Neuronal stem cell (in vitro differentiated cells): Measurements from ENCODE around the gene PCNX2.

Experiments used
- DNase-seq: peaks from one replicate; pipeline ENCODE4 v3.0.0-alpha.2; 2013; ENCODE audit warnings: low spot score
- H2AFZ ChIP-seq: one replicate; pipeline ENCODE4 v1.6.1; 2013; ENCODE audit warnings: mild to moderate bottlenecking, low read length, inconsistent platforms
- H2AK5ac ChIP-seq: 2 replicates; pipeline ENCODE4 v1.6.1; 2013; ENCODE audit warnings: low read depth, mild to moderate bottlenecking, inconsistent platforms, low read length, moderate library complexity, mixed read lengths
- H2BK120ac ChIP-seq: 2 replicates; pipeline ENCODE4 v1.6.1; 2013; ENCODE audit warnings: low read depth, mild to moderate bottlenecking, inconsistent platforms, low read length, moderate library complexity, mixed read lengths
- H2BK12ac ChIP-seq: one replicate; pipeline ENCODE4 v1.6.1; 2013; ENCODE audit warnings: low read length, inconsistent platforms
- H2BK15ac ChIP-seq: 2 replicates; pipeline ENCODE4 v1.6.1; 2013; ENCODE audit warnings: mild to moderate bottlenecking, low read length, inconsistent platforms, mixed read lengths
- H2BK5ac ChIP-seq: one replicate; pipeline ENCODE4 v1.6.1; 2013; ENCODE audit warnings: inconsistent platforms, mild to moderate bottlenecking, low read length, moderate library complexity
- H3K14ac ChIP-seq: one replicate; pipeline ENCODE4 v1.6.1; 2013; ENCODE audit warnings: low read length, inconsistent platforms
- H3K18ac ChIP-seq: 2 replicates; pipeline ENCODE4 v1.6.1; 2013; ENCODE audit warnings: low read length, inconsistent platforms
- H3K23ac ChIP-seq: 2 replicates; pipeline ENCODE4 v1.6.1; 2013; ENCODE audit warnings: low read depth, mild to moderate bottlenecking, mixed read lengths, low read length, inconsistent platforms; ENCODE audit not compliant: poor library complexity
- H3K27ac ChIP-seq: replicated peaks from 3 replicates; pipeline ENCODE4 v1.5.1; 2013; ENCODE audit warnings: low read length, inconsistent platforms
- H3K27me3 ChIP-seq, 3 experiments: 2 replicates each; pipeline ENCODE4 v1.6.1; 2013; ENCODE audit warnings: low read length in 3 of 3, mild to moderate bottlenecking in 2 of 3, inconsistent platforms in 1 of 3, low read depth in 1 of 3, mixed read lengths in 1 of 3, moderate library complexity in 1 of 3; ENCODE audit not compliant: control insufficient read depth in 3 of 3, insufficient read depth in 3 of 3
- H3K36me3 ChIP-seq, 2 donors: replicated peaks in 1 of 2; 2 replicates each; pipeline ENCODE4 v1.6.1; 2013; ENCODE audit warnings: low read length in 2 of 2; ENCODE audit not compliant: control insufficient read depth in 2 of 2, insufficient read depth in 2 of 2
- H3K4ac ChIP-seq: 2 replicates; pipeline ENCODE4 v1.6.1; 2013; ENCODE audit warnings: inconsistent platforms, mild to moderate bottlenecking, low read length, moderate library complexity
- H3K4me1 ChIP-seq, 2 donors: 1 replicate in 1 of 2; 2 replicates in 1 of 2; pipeline ENCODE4 v1.6.1; 2013; ENCODE audit warnings: low read length in 2 of 2, low read depth in 1 of 2; ENCODE audit not compliant: control insufficient read depth in 2 of 2, insufficient read depth in 1 of 2
- H3K4me2 ChIP-seq: one replicate; pipeline ENCODE4 v1.6.1; 2013; ENCODE audit warnings: mild to moderate bottlenecking, low read length, inconsistent platforms; ENCODE audit not compliant: insufficient read depth, poor library complexity, severe bottlenecking
- H3K4me3 ChIP-seq, 2 donors: 2 replicates each; pipeline ENCODE4 v1.5.1; 2013; ENCODE audit warnings: low read length in 2 of 2, mild to moderate bottlenecking in 2 of 2, inconsistent platforms in 1 of 2, moderate library complexity in 1 of 2
- H3K79me1 ChIP-seq: one replicate; pipeline ENCODE4 v1.6.1; 2013; ENCODE audit warnings: low read depth, mild to moderate bottlenecking, inconsistent platforms, low read length, moderate library complexity
- H3K9ac ChIP-seq: one replicate; pipeline ENCODE4 v1.6.1; 2013; ENCODE audit warnings: mild to moderate bottlenecking, low read depth, low read length, inconsistent platforms; ENCODE audit not compliant: poor library complexity
- H3K9me3 ChIP-seq, 2 donors: replicated peaks in 1 of 2; 2 replicates each; pipeline versions ENCODE3 to v1.6.1; 2013; ENCODE audit warnings: low read length in 2 of 2, mild to moderate bottlenecking in 2 of 2, inconsistent platforms in 1 of 2, low read depth in 1 of 2, mixed read lengths in 1 of 2, moderate library complexity in 1 of 2; ENCODE audit not compliant: control insufficient read depth in 2 of 2, insufficient read depth in 1 of 2
- H4K8ac ChIP-seq: one replicate; pipeline ENCODE4 v1.6.1; 2013; ENCODE audit warnings: low read depth, mild to moderate bottlenecking, inconsistent platforms, low read length, moderate library complexity
- H4K91ac ChIP-seq: one replicate; pipeline ENCODE4 v1.6.1; 2013; ENCODE audit warnings: low read length, low read depth, mild to moderate bottlenecking, inconsistent platforms; ENCODE audit not compliant: poor library complexity
- WGBS, 2 donors: extraction: QIAGEN DNeasy Blood & Tissue Kit; methylation state at CpG; one replicate each; pipeline ENCODE4 v1.1.7; 2013; ENCODE audit warnings: missing lambda C conversion rate in 2 of 2, mixed read lengths in 1 of 2; ENCODE audit not compliant: insufficient read length in 2 of 2, insufficient replicate concordance in 1 of 2; ENCODE audit errors: extremely low coverage in 2 of 2; 5-methylcytosine and 5-hydroxymethylcytosine counted together

Gene PCNX2

DNA sequence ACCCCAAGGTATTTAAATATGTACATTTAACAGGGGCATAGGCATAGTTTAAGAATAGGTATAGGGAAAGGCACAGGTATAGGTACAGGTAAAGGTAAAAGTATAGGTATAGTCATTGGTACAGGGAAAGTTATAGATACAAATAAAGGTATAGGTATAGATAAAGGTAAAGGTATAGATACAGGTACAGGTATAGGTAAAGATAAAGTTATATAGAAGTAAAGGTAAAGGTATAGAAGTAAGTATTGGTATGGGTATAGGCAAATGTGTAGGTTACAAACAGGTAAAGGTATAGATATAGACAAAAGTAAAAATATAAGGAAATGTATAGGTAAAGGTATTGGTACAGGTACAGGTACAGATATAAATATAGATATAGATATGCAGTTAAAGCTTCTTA, 137.2 kb downstream of the PCNX2 start:
- Histone ChIP-seq H4K8ac (no peak overlapping the region), H3K27me3 (no peaks in the 10 kb centered on the region), H2AK5ac (no peak overlapping the region), H2AFZ (no peak overlapping the region), H3K36me3 (peaks cover 2 to 8% of the 10 kb centered on the region in 2 donors), H3K23ac (no peak overlapping the region), H2BK5ac (no peak overlapping the region), H4K91ac (no peak overlapping the region), H3K9ac (no peak overlapping the region), H3K4ac (no peak overlapping the region), H3K4me2 (no peak overlapping the region), H3K79me1 (no peaks in the 10 kb centered on the region), H3K18ac (no peak overlapping the region), H3K14ac (no peak overlapping the region), H3K9me3 (peaks cover 0 to 3% of the 10 kb centered on the region in 2 donors), H3K4me1 (peaks cover 0 to 2% of the 10 kb centered on the region in 2 donors), H2BK12ac (no peak overlapping the region), H2BK15ac (no peak overlapping the region), H2BK120ac (no peak overlapping the region), H3K27ac (no peak overlapping the region), H3K4me3 (no peak overlapping the region)
- no peak for DNase-seq

DNA sequence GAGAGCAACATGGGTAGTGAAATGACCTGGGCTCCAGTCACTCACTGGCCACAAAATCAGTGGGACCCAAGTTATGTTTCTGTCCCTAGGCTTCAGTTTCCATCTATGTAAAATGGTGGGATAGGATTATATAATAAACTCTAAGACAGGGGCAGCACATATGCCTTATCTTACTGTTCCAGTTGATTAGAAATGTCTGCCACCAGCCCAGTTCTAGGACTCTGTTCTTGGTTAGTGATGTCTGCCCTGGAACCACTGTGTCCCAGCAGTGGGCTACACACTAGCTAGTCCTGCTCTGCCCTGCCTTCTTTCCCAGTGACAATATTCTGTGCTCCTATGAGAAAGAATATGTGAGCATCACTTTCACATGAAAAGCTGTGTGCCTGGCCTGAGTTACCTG, 138.3 kb downstream of the PCNX2 start:
- Histone ChIP-seq H4K91ac (no peak overlapping the region), H3K27me3 (no peaks in the 10 kb centered on the region), H2AFZ (no peak overlapping the region), H3K4me1 (peaks cover 0 to 2% of the 10 kb centered on the region in 2 donors), H2AK5ac (no peak overlapping the region), H3K4me3 (no peak overlapping the region), H3K9me3 (peaks cover 0 to 8% of the 10 kb centered on the region in 2 donors), H2BK5ac (no peak overlapping the region), H2BK15ac (no peak overlapping the region), H2BK12ac (no peak overlapping the region), H2BK120ac (no peak overlapping the region), H3K23ac (no peak overlapping the region), H3K9ac (no peak overlapping the region), H3K27ac (no peak overlapping the region), H3K36me3 (peaks cover 4 to 8% of the 10 kb centered on the region in 2 donors), H3K18ac (no peak overlapping the region), H3K4ac (no peak overlapping the region), H3K4me2 (no peak overlapping the region), H3K79me1 (no peaks in the 10 kb centered on the region), H3K14ac (no peak overlapping the region), H4K8ac (no peak overlapping the region)
- DNase-seq, result no peak

DNA sequence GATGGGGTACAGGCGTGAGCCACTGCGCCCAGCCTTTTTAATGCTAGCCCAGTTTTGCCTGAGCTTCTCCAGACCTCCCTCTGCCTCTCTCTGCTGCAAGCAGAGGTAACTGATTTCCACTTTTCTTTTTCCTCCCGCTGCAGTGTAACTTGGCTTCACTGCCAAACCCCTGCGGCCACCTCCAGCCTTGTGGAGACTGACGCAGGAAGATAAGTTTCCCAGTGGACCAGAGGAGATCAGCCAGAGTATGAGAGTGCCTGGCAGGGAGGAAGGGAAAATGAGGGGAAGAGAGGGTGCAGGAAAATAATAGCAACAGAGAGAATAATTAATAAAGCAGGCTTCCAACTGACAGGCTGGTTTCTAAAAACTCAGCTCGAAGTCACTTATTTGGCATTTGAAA, 143.7 kb downstream of the PCNX2 start:
- no peaks in the 10 kb centered on the region for H3K4me1 ChIP-seq
- no peak overlapping the region for H3K9ac ChIP-seq
- no peak overlapping the region for H3K18ac ChIP-seq
- H2AK5ac ChIP-seq, result no peak overlapping the region
- no peak overlapping the region for H3K4me2 ChIP-seq
- no peaks in the 10 kb centered on the region for H3K27me3 ChIP-seq
- H2AFZ ChIP-seq, result no peak overlapping the region
- no peak overlapping the region for H4K91ac ChIP-seq
- no peak overlapping the region for H2BK15ac ChIP-seq
- no peak overlapping the region for H2BK12ac ChIP-seq
- H3K27ac ChIP-seq, result no peak overlapping the region
- DNase-seq, result no peak
- no peak overlapping the region for H3K4me3 ChIP-seq
- peaks cover 0 to 8% of the 10 kb centered on the region in 2 donors for H3K9me3 ChIP-seq
- H2BK5ac ChIP-seq, result no peak overlapping the region
- no peaks in the 10 kb centered on the region for H3K79me1 ChIP-seq
- peaks cover under 1 to 2% of the 10 kb centered on the region in 2 donors for H3K36me3 ChIP-seq
- no peak overlapping the region for H3K4ac ChIP-seq
- no peak overlapping the region for H4K8ac ChIP-seq
- no peak overlapping the region for H3K14ac ChIP-seq
- no peak overlapping the region for H2BK120ac ChIP-seq
- no CpG with 5 or more reads among the region's 6 CpGs for whole genome bisulfite sequencing, 2 donors
- no peak overlapping the region for H3K23ac ChIP-seq

DNA sequence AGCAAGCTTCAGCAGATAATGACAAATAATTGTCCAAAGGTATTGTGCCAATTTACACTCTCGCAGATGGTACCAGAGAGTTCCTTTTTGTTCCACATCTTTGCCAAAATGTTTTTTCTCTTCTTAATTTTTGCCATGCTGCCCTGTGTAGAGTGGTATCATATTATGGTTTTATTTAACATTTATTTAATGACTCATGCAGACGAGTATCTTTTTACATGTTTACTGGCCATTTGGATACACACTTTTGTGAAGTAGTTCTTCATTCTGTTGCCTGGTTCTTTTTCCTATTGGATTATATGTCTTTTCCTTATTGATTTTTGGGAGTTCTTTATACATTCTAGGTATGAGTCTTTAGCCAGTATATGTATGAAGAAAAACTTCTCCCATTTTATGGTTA, 151.1 kb downstream of the PCNX2 start:
- Histone ChIP-seq H2BK12ac (no peak overlapping the region), H2AFZ (no peak overlapping the region), H4K91ac (no peak overlapping the region), H3K36me3 (no peaks in the 10 kb centered on the region), H3K9me3 (no peaks in the 10 kb centered on the region), H3K27me3 (no peaks in the 10 kb centered on the region), H3K9ac (no peak overlapping the region), H3K4me3 (no peak overlapping the region), H2BK15ac (no peak overlapping the region), H3K27ac (no peak overlapping the region), H3K4me2 (no peak overlapping the region), H3K23ac (no peak overlapping the region), H3K14ac (no peak overlapping the region), H2AK5ac (no peak overlapping the region), H4K8ac (no peak overlapping the region), H3K18ac (no peak overlapping the region), H3K79me1 (no peaks in the 10 kb centered on the region), H3K4ac (no peak overlapping the region), H2BK120ac (no peak overlapping the region), H3K4me1 (peaks cover 0 to 1% of the 10 kb centered on the region in 2 donors), H2BK5ac (no peak overlapping the region)
- WGBS, 2 donors, result no CpG with 5 or more reads among the region's 2 CpGs
- DNase-seq, result no peak
